ENCODE data around the gene LGR4.

- TF ChIP-seq CTCF (IDR thresholded peaks at IDR 0.05 in 4 of 5, conservative IDR thresholded peaks at IDR 0.05 in 1 of 5) (no peak), POLR2A (IDR thresholded peaks at IDR 0.05) (no peak)
These were observed 8.3 kb downstream of the LGR4 start for GRCh38 chr11:27464289-27464696.
